GM21723 (cell line): ENCODE data around the gene PPP2R5C.
A peak's percentile ranks its signal among the peaks of the same experiment; 100 is the strongest.
"Not testable (repeated sequence)": the region's sequence is repeated elsewhere in the genome, so short reads cannot be mapped to it uniquely, and the experiment has no call there.

Experiments
- ATAC-seq: cut with Tn5 transposase; IDR thresholded peaks from one replicate; pipeline ENCODE4 v1.9.1; 2021; ENCODE audit warnings: mild to moderate bottlenecking, moderate library complexity; ENCODE audit not compliant: unreplicated experiment

PPP2R5C gene

GRCh38 chr14:101726954-101727302 is 34.6 kb upstream of the PPP2R5C start:
- no peak for ATAC-seq

GRCh38 chr14:101727611-101728366 is 33.7 kb upstream of the PPP2R5C start:
- no peak for ATAC-seq

- ATAC-seq = no peak
These were observed 33.2 kb upstream of the PPP2R5C start for GRCh38 chr14:101728367-101728742.

GRCh38 chr14:101729382-101729781 is 32.1 kb upstream of the PPP2R5C start:
- no peak for ATAC-seq

- ATAC-seq = not testable (repeated sequence)
These were observed 31.4 kb upstream of the PPP2R5C start for GRCh38 chr14:101730157-101730556.

GRCh38 chr14:101730626-101731186 is 30.8 kb upstream of the PPP2R5C start:
- ATAC-seq = no peak

- ATAC-seq = peak; percentile 90
These were observed 30.1 kb upstream of the PPP2R5C start for GRCh38 chr14:101731187-101732080.

GRCh38 chr14:101732118-101732517 is 29.4 kb upstream of the PPP2R5C start:
- no peak for ATAC-seq

- ATAC-seq = no peak
These were observed 28.3 kb upstream of the PPP2R5C start for GRCh38 chr14:101733211-101733610.

GRCh38 chr14:101734246-101734847 is 27.2 kb upstream of the PPP2R5C start:
- no peak for ATAC-seq

GRCh38 chr14:101735453-101735852 is 26.1 kb upstream of the PPP2R5C start:
- ATAC-seq = no peak

GRCh38 chr14:101736071-101736470 is 25.4 kb upstream of the PPP2R5C start:
- no peak for ATAC-seq

- ATAC-seq = no peak
These were observed 24.9 kb upstream of the PPP2R5C start for GRCh38 chr14:101736585-101736984.

- ATAC-seq = no peak
These were observed 23.8 kb upstream of the PPP2R5C start for GRCh38 chr14:101737414-101738339.

GRCh38 chr14:101738703-101739320 is 22.7 kb upstream of the PPP2R5C start:
- ATAC-seq = no peak

- no peak for ATAC-seq
These were observed 21.9 kb upstream of the PPP2R5C start for GRCh38 chr14:101739446-101740141.

GRCh38 chr14:101740981-101741380 is 20.5 kb upstream of the PPP2R5C start:
- ATAC-seq = no peak

GRCh38 chr14:101743701-101744100 is 17.8 kb upstream of the PPP2R5C start:
- no peak for ATAC-seq

GRCh38 chr14:101744382-101744781 is 17.1 kb upstream of the PPP2R5C start:
- not testable (repeated sequence) for ATAC-seq
